HUES64 (cell line): ENCODE measurements around the gene MGAT5.

Source experiments
- H3K27ac ChIP-seq: 2 replicates; pipeline ENCODE4 v1.7.0; 2013; ENCODE audit warnings: low read depth, low read length, inconsistent platforms
- H3K27me3 ChIP-seq: 2 replicates; pipeline ENCODE4 v1.6.1; 2013; ENCODE audit warnings: mild to moderate bottlenecking, low read length; ENCODE audit not compliant: insufficient read depth
- H3K36me3 ChIP-seq: 2 replicates; pipeline ENCODE4 v1.6.1; 2013; ENCODE audit warnings: mild to moderate bottlenecking, low read length; ENCODE audit not compliant: insufficient read depth
- H3K4me1 ChIP-seq: 2 replicates; pipeline ENCODE4 v1.6.1; 2013; ENCODE audit warnings: mild to moderate bottlenecking, low read length, moderate library complexity; ENCODE audit not compliant: insufficient read depth
- H3K4me3 ChIP-seq: 2 replicates; pipeline ENCODE4 v1.5.1; 2013; ENCODE audit warnings: mild to moderate bottlenecking, low read length, moderate library complexity
- H3K9ac ChIP-seq: 2 replicates; pipeline ENCODE4 v1.6.1; 2013; ENCODE audit warnings: mild to moderate bottlenecking, low read depth, low read length
- H3K9me3 ChIP-seq: 2 replicates; pipeline ENCODE4 v1.6.1; 2013; ENCODE audit warnings: low read depth, low read length; ENCODE audit not compliant: insufficient read depth
- WGBS: fragments of 150-250, 120-280 bp; methylation state at CpG from one replicate; pipeline ENCODE4 v1.1.7; 2013; ENCODE audit warnings: missing lambda C conversion rate; 5-methylcytosine and 5-hydroxymethylcytosine counted together

MGAT5 gene

DNA sequence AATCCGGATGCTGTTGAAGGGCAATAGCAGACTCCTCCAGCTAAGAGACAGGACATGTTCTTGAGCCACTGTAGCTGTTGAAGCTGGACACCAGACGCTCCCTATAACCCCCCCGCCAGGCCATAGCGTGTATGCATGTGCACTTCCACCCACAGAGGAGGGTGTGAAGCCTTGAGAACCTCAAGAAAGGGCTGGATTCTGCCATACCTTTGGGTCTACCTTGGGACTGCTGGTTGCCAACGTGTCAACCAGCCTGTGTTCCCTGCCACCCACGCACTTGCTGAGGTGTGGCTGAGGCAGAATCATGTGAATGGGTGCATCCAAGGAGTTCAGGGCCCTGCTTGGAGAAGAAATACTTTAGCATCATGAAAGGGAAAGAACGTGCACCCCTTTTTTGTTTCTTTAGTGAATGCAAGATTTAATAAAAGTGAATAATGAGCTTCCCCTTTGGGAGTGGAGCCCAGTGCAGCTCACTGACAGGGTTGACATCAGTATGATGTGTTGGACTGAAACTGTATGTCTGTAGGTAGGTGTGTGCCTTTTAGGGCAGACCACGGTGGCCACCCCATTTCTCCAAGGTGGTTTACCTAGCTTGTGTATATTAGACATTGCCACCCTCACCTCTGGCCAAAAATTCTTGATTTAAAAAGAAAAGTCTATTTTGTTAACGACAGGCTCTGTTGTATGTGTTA lies 198.3 kb downstream of the MGAT5 start:
- Histone ChIP-seq H3K27ac (no peak overlapping the region), H3K4me1 (no peaks in the 10 kb centered on the region), H3K36me3 (no peaks in the 10 kb centered on the region), H3K4me3 (no peak overlapping the region), H3K9me3 (no peaks in the 10 kb centered on the region), H3K27me3 (no peaks in the 10 kb centered on the region), H3K9ac (no peak overlapping the region)
- WGBS = 94% methylated on average over 7 of the region's 9 CpGs

DNA sequence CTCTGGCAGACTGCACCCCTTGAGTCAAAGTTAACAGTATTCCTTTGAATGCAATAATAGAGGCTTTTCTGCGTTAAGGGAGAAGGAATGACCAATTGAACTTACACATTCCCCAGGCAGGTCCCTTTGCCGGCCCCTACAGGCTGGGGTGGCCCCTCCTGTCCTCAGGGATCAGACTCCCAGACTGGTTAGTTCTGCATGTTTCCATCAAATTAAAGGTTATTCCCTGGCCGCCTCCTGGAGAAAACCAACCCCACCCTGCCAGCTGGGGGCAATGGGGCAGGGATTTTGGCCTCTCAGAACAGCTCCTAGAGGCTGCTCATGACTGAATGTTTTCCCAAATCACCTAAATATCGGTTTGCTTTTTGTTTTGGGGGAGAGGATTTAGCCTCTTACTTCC lies 199.6 kb downstream of the MGAT5 start:
- H3K36me3 ChIP-seq = no peaks in the 10 kb centered on the region
- no peak overlapping the region for H3K4me3 ChIP-seq
- no peaks in the 10 kb centered on the region for H3K27me3 ChIP-seq
- no peaks in the 10 kb centered on the region for H3K4me1 ChIP-seq
- H3K27ac ChIP-seq = no peak overlapping the region
- no peaks in the 10 kb centered on the region for H3K9me3 ChIP-seq
- H3K9ac ChIP-seq = no peak overlapping the region
- 95% methylated on average over 3 of the region's 4 CpGs for WGBS

DNA sequence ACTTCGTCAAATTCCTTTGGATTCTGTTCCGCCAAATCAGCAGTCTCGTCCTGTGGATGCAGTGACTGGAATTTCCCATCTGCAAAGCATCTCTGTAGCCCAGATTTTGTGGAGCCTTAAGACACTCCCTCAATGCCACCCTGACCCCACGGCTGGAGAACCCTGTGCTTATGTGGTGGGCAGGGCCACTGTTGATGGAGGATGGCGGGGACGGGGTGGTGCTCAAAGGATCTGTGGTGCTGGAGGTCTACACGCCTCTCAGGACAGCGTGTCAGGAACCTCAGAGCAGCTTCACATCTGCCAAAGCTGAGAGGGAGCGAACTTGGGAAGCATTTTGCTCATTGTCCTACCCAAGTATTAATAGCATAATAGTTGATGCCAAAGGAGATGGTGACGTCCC lies 200.1 kb downstream of the MGAT5 start:
- WGBS = 90% methylated on average over 10 of the region's 10 CpGs
- no peak overlapping the region for H3K4me3 ChIP-seq
- H3K9me3 ChIP-seq = no peaks in the 10 kb centered on the region
- H3K36me3 ChIP-seq = no peaks in the 10 kb centered on the region
- no peak overlapping the region for H3K9ac ChIP-seq
- H3K27ac ChIP-seq = no peak overlapping the region
- no peaks in the 10 kb centered on the region for H3K4me1 ChIP-seq
- H3K27me3 ChIP-seq = no peaks in the 10 kb centered on the region

DNA sequence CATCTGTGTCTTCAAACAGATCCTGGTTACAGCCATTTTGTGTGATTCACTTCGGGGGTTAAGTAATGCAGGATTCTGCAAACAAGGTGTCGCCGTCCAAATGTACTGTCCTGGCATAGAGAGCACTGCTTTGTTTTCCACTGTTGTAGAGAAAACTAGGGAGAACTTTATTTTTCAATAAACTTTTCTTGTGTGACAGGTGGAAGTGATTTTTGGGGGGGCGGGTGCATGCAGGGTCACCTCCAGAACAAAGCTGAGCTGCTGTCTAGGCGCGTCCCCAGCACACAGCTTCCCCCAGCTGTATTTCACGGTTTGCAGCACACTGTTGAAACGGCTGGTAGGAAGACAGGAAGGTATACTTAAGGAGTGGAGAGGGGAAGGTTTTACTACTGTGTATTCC lies 200.6 kb downstream of the MGAT5 start:
- 95% methylated on average over 7 of the region's 8 CpGs for WGBS
- H3K4me1 ChIP-seq = no peaks in the 10 kb centered on the region
- H3K9me3 ChIP-seq = no peaks in the 10 kb centered on the region
- H3K27ac ChIP-seq = no peak overlapping the region
- no peaks in the 10 kb centered on the region for H3K36me3 ChIP-seq
- H3K9ac ChIP-seq = no peak overlapping the region
- H3K27me3 ChIP-seq = no peaks in the 10 kb centered on the region
- no peak overlapping the region for H3K4me3 ChIP-seq

DNA sequence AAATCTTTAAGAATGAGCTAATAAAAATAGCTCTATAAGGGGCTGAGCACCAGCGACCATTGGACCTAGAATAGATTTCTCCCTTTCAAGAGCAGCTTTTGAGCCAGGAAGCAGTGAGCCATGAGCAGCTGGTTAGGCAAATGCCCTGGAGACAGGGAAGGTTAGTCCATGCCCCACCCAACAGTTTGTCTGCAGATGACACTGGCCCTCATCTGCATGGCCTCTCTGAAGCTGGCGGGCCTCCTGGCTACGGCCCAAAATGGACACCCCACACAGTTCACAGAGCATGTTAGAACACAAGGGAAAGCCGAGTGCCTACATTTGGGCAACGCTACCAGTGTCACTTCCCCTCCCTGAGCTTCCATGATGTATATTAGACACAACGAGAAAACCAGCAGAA lies 201.1 kb downstream of the MGAT5 start:
- H3K27ac ChIP-seq = no peak overlapping the region
- H3K27me3 ChIP-seq = no peaks in the 10 kb centered on the region
- no peaks in the 10 kb centered on the region for H3K4me1 ChIP-seq
- H3K4me3 ChIP-seq = no peak overlapping the region
- 94% methylated on average over 6 of the region's 6 CpGs for WGBS
- no peaks in the 10 kb centered on the region for H3K36me3 ChIP-seq
- no peak overlapping the region for H3K9ac ChIP-seq
- H3K9me3 ChIP-seq = no peaks in the 10 kb centered on the region

DNA sequence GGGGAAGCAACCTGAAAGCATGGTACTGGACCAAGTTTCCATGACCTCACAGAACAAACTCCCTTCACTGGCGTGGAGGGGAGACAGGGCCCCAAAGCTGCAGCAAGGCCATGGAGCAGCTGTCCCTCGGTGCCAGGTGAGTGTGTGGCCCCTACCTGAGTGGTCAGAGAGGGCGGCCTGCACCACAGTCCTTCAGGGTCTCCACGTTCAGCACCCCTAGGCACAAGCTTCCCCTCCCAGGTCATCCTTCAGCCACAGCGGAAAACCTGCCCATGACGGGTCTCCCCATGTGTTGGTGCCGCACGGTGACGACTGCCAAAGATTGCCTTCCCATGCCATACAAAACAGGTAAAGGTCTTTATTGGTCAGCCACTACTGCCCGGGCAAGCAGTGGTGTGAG lies 201.6 kb downstream of the MGAT5 start:
- no peaks in the 10 kb centered on the region for H3K4me1 ChIP-seq
- H3K27me3 ChIP-seq = no peaks in the 10 kb centered on the region
- H3K9me3 ChIP-seq = no peaks in the 10 kb centered on the region
- H3K9ac ChIP-seq = no peak overlapping the region
- WGBS = 95% methylated on average over 10 of the region's 10 CpGs
- no peak overlapping the region for H3K4me3 ChIP-seq
- no peak overlapping the region for H3K27ac ChIP-seq
- H3K36me3 ChIP-seq = no peaks in the 10 kb centered on the region

DNA sequence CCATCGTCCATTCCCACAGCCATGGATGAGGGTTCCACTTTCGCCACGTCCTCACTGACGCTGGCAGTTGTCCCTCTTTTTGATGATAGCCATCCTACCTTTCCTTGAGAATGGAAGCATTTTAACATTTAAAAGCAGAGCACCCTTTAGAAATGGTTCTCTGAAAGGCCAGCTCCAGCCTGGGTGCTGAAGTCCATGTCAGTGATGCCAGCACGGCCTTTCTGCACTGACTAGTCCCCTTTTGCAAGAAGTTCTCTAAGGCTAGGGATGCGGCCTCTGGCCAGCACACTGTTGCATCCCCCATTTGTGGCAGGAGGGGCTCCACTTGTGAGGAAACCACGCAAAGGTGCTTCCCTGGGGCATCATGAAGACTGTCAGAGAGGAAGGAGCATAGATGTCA lies 203.5 kb downstream of the MGAT5 start:
- no peaks in the 10 kb centered on the region for H3K36me3 ChIP-seq
- no peak overlapping the region for H3K4me3 ChIP-seq
- no peak overlapping the region for H3K9ac ChIP-seq
- no peaks in the 10 kb centered on the region for H3K27me3 ChIP-seq
- H3K4me1 ChIP-seq = no peaks in the 10 kb centered on the region
- no peaks in the 10 kb centered on the region for H3K9me3 ChIP-seq
- 92% methylated on average over 7 of the region's 7 CpGs for WGBS
- no peak overlapping the region for H3K27ac ChIP-seq

DNA sequence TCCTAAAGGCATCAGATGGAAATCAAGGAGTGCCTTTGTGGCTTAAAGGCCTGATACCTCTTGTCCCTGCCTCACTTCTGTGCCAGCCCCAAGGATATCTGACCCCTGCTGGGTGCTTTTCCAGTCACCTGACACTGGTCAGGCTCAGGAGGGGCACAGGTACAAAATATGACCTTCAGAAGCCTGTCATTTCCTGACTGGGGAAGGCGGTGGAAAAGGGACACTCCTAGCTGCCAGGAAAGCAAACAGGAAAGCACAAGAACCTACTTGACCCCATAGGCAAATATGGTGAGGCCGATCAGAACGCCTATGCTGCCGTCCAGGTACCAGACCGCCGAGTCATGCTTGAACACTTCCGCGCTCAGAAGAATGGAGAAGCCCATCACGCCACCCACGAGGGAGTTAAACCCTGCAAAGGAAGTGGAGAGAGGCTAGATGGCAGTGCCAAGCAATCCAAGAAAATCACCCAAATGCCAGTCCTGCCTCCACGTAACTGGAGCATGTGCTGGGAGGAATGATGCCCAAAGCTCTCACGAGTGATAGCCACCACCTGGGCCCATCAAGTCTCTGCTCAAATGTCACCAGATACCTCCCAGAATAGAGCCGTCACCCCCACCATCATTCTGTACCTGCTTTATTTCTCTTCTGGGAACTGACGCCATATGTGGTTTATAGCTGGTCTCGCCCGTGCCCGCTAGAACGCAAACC lies 204.0 kb downstream of the MGAT5 start:
- H3K36me3 ChIP-seq = no peaks in the 10 kb centered on the region
- H3K27me3 ChIP-seq = no peaks in the 10 kb centered on the region
- no peaks in the 10 kb centered on the region for H3K9me3 ChIP-seq
- H3K4me3 ChIP-seq = no peak overlapping the region
- H3K27ac ChIP-seq = no peak overlapping the region
- no peak overlapping the region for H3K9ac ChIP-seq
- H3K4me1 ChIP-seq = no peaks in the 10 kb centered on the region
- WGBS = 94% methylated on average over 18 of the region's 18 CpGs

DNA sequence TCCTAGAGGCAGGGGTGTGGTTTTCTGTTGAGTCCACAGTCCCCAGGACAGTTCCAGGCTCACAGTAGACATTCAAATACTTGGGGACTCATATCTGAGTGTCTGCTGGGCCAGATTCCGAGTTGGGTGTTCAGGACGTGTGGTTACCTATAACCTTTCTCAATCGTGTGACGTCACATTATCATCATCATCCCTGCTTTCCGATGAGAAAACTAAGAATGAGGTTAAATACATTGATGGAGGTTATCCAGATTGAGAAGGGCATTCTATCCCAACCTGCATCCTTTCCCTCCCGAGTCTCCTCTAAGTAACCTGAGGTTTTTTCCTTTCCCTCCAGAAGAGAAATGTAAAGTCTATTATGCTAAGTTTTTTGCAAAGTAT lies 204.6 kb downstream of the MGAT5 start:
- Histone ChIP-seq H3K4me1 (no peaks in the 10 kb centered on the region), H3K27ac (no peak overlapping the region), H3K36me3 (no peaks in the 10 kb centered on the region), H3K9ac (no peak overlapping the region), H3K9me3 (no peaks in the 10 kb centered on the region), H3K4me3 (no peak overlapping the region), H3K27me3 (no peaks in the 10 kb centered on the region)
- 96% methylated on average over 4 of the region's 6 CpGs for WGBS

DNA sequence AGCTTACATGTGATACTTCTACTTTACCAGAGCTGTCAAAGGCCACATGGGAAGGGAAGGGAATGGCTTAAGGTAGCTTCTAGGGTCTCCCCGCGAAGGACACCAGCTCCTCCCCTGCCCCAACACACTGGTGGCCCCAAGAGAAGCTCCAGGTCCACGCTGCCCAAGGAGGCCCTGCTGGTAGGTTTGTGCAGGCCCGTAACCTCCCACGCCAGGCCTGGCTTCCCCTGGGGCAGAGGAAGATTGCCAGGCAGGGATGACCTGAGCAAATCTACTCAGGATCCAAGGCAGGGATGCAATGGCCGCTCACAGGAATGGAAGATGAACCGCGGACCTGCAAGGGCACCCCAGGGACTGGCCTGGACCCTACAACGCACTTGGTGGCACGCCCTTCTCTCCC lies 205.1 kb downstream of the MGAT5 start:
- Histone ChIP-seq H3K4me3 (no peak overlapping the region), H3K9ac (no peak overlapping the region), H3K27me3 (no peaks in the 10 kb centered on the region), H3K4me1 (no peaks in the 10 kb centered on the region), H3K9me3 (no peaks in the 10 kb centered on the region), H3K27ac (no peak overlapping the region), H3K36me3 (no peaks in the 10 kb centered on the region)
- WGBS = 95% methylated on average over 10 of the region's 10 CpGs

DNA sequence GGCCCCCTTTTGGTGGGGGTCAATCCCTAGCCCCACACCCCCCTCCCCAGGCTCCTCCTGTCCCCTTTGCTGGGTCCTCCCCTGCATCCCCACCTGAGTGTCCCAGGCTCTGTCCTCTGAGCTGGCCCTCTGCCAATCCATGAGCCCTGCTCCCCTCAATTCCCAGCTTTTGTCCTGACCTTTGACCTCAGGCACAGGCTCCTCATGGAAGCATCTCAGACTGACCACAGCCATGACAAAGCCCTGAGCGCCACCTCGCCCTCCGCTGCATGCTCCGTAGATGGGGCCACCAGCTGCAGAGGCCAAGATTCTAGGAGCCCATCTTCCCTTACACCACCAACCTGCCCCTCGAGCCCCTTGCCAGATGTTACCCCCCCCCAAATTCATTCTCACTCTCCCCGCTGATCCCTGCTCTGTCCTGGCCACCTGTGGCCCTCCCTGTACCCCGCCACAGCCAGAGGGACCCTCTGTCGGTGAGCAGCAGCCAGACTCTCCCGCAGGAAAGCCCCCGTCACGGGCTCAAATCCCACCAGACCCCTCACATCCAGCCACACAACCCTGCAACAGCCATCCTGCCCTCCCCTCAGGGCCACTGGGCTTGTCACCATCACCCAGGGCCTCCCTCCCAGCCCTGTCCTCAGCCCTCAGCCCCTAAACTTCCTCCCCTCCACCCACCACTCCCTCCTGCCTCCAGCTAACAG lies 206.0 kb downstream of the MGAT5 start:
- no peaks in the 10 kb centered on the region for H3K36me3 ChIP-seq
- H3K9me3 ChIP-seq = no peaks in the 10 kb centered on the region
- H3K4me3 ChIP-seq = no peak overlapping the region
- H3K27ac ChIP-seq = no peak overlapping the region
- H3K9ac ChIP-seq = no peak overlapping the region
- WGBS = 94% methylated on average over 11 of the region's 11 CpGs
- H3K4me1 ChIP-seq = no peaks in the 10 kb centered on the region
- H3K27me3 ChIP-seq = no peaks in the 10 kb centered on the region
